ENCODE results near the gene JDP2.

Gene JDP2

GRCh38 chr14:75395862-75396261 lies 32.0 kb upstream of the JDP2 start:
- ChIA-PET POLR2A (no interaction called here), CTCF (no interaction called here)
- TF ChIP-seq HDGF (IDR thresholded peaks at IDR 0.05; ENCODE audit: borderline replicate concordance) (no peak), ARNT (IDR thresholded peaks at IDR 0.05) (no peak), CTBP1 (IDR thresholded peaks at IDR 0.05; ENCODE audit: borderline replicate concordance) (no peak), SUZ12 (IDR thresholded peaks at IDR 0.05) (no peak), BHLHE40 (IDR thresholded peaks at IDR 0.05; ENCODE audit: borderline replicate concordance) (no peak), LEF1 (IDR thresholded peaks at IDR 0.05; ENCODE audit: borderline replicate concordance) (no peak), PKNOX1 (IDR thresholded peaks at IDR 0.05) (no peak), FOXM1 (IDR thresholded peaks at IDR 0.05; ENCODE audit: borderline replicate concordance) (no peak), ELF4 (IDR thresholded peaks at IDR 0.05) (no peak), FOXK2 (IDR thresholded peaks at IDR 0.05) (no peak), SP1 (IDR thresholded peaks at IDR 0.05) (no peak), ZNF384 (IDR thresholded peaks at IDR 0.05) (no peak), FOXA1 (IDR thresholded peaks at IDR 0.05) (no peak), TARDBP (IDR thresholded peaks at IDR 0.05) (no peak), L3MBTL2 (conservative IDR thresholded peaks at IDR 0.05) (no peak)
- DNase-seq (ENCODE audit: extremely low spot score): no peak

GRCh38 chr14:75399321-75399720 lies 28.5 kb upstream of the JDP2 start:
- CTCF ChIA-PET: no interaction called here
- POLR2A ChIA-PET: no interaction called here
- TF ChIP-seq TARDBP (IDR thresholded peaks at IDR 0.05) (no peak), NFRKB (IDR thresholded peaks at IDR 0.05) (no peak), SP1 (IDR thresholded peaks at IDR 0.05) (no peak), FOXA1 (IDR thresholded peaks at IDR 0.05) (no peak), FOXM1 (IDR thresholded peaks at IDR 0.05; ENCODE audit: borderline replicate concordance) (no peak), ZNF384 (IDR thresholded peaks at IDR 0.05) (no peak), BHLHE40 (IDR thresholded peaks at IDR 0.05; ENCODE audit: borderline replicate concordance) (no peak), PKNOX1 (IDR thresholded peaks at IDR 0.05) (no peak), HDGF (IDR thresholded peaks at IDR 0.05; ENCODE audit: borderline replicate concordance) (no peak), SUZ12 (IDR thresholded peaks at IDR 0.05) (no peak), L3MBTL2 (conservative IDR thresholded peaks at IDR 0.05) (no peak), FOXK2 (IDR thresholded peaks at IDR 0.05) (no peak), ARNT (IDR thresholded peaks at IDR 0.05) (no peak), LEF1 (IDR thresholded peaks at IDR 0.05; ENCODE audit: borderline replicate concordance) (no peak), ELF4 (IDR thresholded peaks at IDR 0.05) (no peak), CTBP1 (IDR thresholded peaks at IDR 0.05; ENCODE audit: borderline replicate concordance) (no peak)
- no peak for DNase-seq (ENCODE audit: extremely low spot score)

GRCh38 chr14:75399843-75400775 lies 27.7 kb upstream of the JDP2 start:
- CTCF ChIA-PET: no interaction called here
- POLR2A ChIA-PET: no interaction called here
- DNase-seq (ENCODE audit: extremely low spot score): no peak
- no peak for TF ChIP-seq SP1 (IDR thresholded peaks at IDR 0.05)
- TF ChIP-seq BHLHE40 (IDR thresholded peaks at IDR 0.05; ENCODE audit: borderline replicate concordance): no peak
- no peak for TF ChIP-seq ELF4 (IDR thresholded peaks at IDR 0.05)
- no peak for TF ChIP-seq LEF1 (IDR thresholded peaks at IDR 0.05; ENCODE audit: borderline replicate concordance)

GRCh38 chr14:75401361-75401760 lies 26.5 kb upstream of the JDP2 start:
- ChIA-PET CTCF (no interaction called here), POLR2A (no interaction called here)
- DNase-seq (ENCODE audit: extremely low spot score): no peak
- TF ChIP-seq NFRKB (IDR thresholded peaks at IDR 0.05) (no peak), BHLHE40 (IDR thresholded peaks at IDR 0.05; ENCODE audit: borderline replicate concordance) (no peak), FOXK2 (IDR thresholded peaks at IDR 0.05) (no peak), TARDBP (IDR thresholded peaks at IDR 0.05) (no peak), L3MBTL2 (conservative IDR thresholded peaks at IDR 0.05) (no peak), ELF4 (IDR thresholded peaks at IDR 0.05) (no peak), FOXM1 (IDR thresholded peaks at IDR 0.05; ENCODE audit: borderline replicate concordance) (no peak), CTBP1 (IDR thresholded peaks at IDR 0.05; ENCODE audit: borderline replicate concordance) (no peak), ZNF384 (IDR thresholded peaks at IDR 0.05) (no peak), LEF1 (IDR thresholded peaks at IDR 0.05; ENCODE audit: borderline replicate concordance) (no peak), HDGF (IDR thresholded peaks at IDR 0.05; ENCODE audit: borderline replicate concordance) (no peak), ARNT (IDR thresholded peaks at IDR 0.05) (no peak), SP1 (IDR thresholded peaks at IDR 0.05) (no peak), PKNOX1 (IDR thresholded peaks at IDR 0.05) (no peak), FOXA1 (IDR thresholded peaks at IDR 0.05) (no peak)

- TF ChIP-seq ZNF384 (IDR thresholded peaks at IDR 0.05): no peak
- TF ChIP-seq NFRKB (IDR thresholded peaks at IDR 0.05): no peak
- no peak for TF ChIP-seq ELF4 (IDR thresholded peaks at IDR 0.05)
Observed at GRCh38 chr14:75402867-75403413, 24.9 kb upstream of the JDP2 start.

GRCh38 chr14:75404847-75405246 lies 23.0 kb upstream of the JDP2 start:
- no peak for DNase-seq (ENCODE audit: extremely low spot score)
- TF ChIP-seq PKNOX1 (IDR thresholded peaks at IDR 0.05) (no peak), ARNT (IDR thresholded peaks at IDR 0.05) (no peak), FOXA1 (IDR thresholded peaks at IDR 0.05) (no peak), LEF1 (IDR thresholded peaks at IDR 0.05; ENCODE audit: borderline replicate concordance) (no peak), SP1 (IDR thresholded peaks at IDR 0.05) (no peak), L3MBTL2 (conservative IDR thresholded peaks at IDR 0.05) (no peak), FOXM1 (IDR thresholded peaks at IDR 0.05; ENCODE audit: borderline replicate concordance) (no peak), BHLHE40 (IDR thresholded peaks at IDR 0.05; ENCODE audit: borderline replicate concordance) (no peak), TARDBP (IDR thresholded peaks at IDR 0.05) (no peak), SUZ12 (IDR thresholded peaks at IDR 0.05) (no peak), NFRKB (IDR thresholded peaks at IDR 0.05) (no peak), HDGF (IDR thresholded peaks at IDR 0.05; ENCODE audit: borderline replicate concordance) (no peak)
- CTCF ChIA-PET: no interaction called here
- POLR2A ChIA-PET: no interaction called here

More at GRCh38 chr14:75402867-75403413, 24.9 kb upstream of the JDP2 start:
- no peak for DNase-seq (ENCODE audit: extremely low spot score)
- ChIA-PET POLR2A (no interaction called here), CTCF (no interaction called here)

Measured in HEK293T (cell line).